Measurements from ENCODE around the gene STKLD1.

GRCh38 chr9:133386338-133386737 is 10.2 kb downstream of the STKLD1 start:
- TF ChIP-seq, protein P1, sequence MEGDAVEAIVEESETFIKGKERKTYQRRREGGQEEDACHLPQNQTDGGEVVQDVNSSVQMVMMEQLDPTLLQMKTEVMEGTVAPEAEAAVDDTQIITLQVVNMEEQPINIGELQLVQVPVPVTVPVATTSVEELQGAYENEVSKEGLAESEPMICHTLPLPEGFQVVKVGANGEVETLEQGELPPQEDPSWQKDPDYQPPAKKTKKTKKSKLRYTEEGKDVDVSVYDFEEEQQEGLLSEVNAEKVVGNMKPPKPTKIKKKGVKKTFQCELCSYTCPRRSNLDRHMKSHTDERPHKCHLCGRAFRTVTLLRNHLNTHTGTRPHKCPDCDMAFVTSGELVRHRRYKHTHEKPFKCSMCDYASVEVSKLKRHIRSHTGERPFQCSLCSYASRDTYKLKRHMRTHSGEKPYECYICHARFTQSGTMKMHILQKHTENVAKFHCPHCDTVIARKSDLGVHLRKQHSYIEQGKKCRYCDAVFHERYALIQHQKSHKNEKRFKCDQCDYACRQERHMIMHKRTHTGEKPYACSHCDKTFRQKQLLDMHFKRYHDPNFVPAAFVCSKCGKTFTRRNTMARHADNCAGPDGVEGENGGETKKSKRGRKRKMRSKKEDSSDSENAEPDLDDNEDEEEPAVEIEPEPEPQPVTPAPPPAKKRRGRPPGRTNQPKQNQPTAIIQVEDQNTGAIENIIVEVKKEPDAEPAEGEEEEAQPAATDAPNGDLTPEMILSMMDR (IDR thresholded peaks at IDR 0.05) = no peak
- TF ChIP-seq POLR2A (IDR thresholded peaks at IDR 0.05) = no peak

All from tibial nerve (tissue), 3 donors.